Mucosa of descending colon (tissue), 3 donors: ENCODE data around the gene VPS39. TPM values are rescaled to one million over a fixed set of nuclear protein-coding genes. Genes with fewer than 3 reads are reported as not detected.

ENCODE experiments used
- ATAC-seq: fragments of 200-7000 bp; cut with Tn5 transposase; one replicate; pipeline ENCODE4 v1.9.1; 2020; ENCODE audit warnings: mild to moderate bottlenecking, moderate library complexity
- DNase-seq, 3 donors: peaks; one replicate each; pipeline ENCODE4 v3.0.0-alpha.2; 2020
- H3K36me3 ChIP-seq: fragments of 200-600 bp; one replicate; pipeline ENCODE4 v1.8.0; 2021; ENCODE audit warnings: low read depth, mild to moderate bottlenecking
- H3K4me1 ChIP-seq: fragments of 200-600 bp; one replicate; pipeline ENCODE4 v1.8.0; 2021; ENCODE audit warnings: low read depth, mild to moderate bottlenecking
- H3K4me3 ChIP-seq: fragments of 200-600 bp; one replicate; pipeline ENCODE4 v1.8.0; 2021; ENCODE audit warnings: mild to moderate bottlenecking
- H3K9me3 ChIP-seq: fragments of 200-600 bp; one replicate; pipeline ENCODE4 v1.8.0; 2021; ENCODE audit warnings: mild to moderate bottlenecking
- intact Hi-C, 2 donors: fragments of 100-400 bp; cut with DNase I in 1 of 2; cut with micrococcal nuclease in 1 of 2; formaldehyde crosslinking; loops; one replicate each; pipeline versions ENCODE4 v1.11.0 to v1.11.1; 2022; cut with DNase I, micrococcal nuclease
- total RNA-seq, 3 donors: library from RNA; stranded (reverse); fragmentation: NEBNext Ultra II Directional in 2 of 3; extraction: Animal tissue kit (Norgen Biotek cat#: 25700) in 2 of 3; gene quantifications; one replicate each; pipeline versions ENCODE4 v1.2.1 to v1.2.4, GENCODE V29; 2021 to 2023
- TF ChIP-seq, protein P1 (sequence below): fragments of 200-600 bp; IDR thresholded peaks from one replicate; pipeline ENCODE4 v1.8.0; 2022; ENCODE audit warnings: antibody characterized with exemption, mild to moderate bottlenecking
- donor health status: DM: no; HTN: no; CAD: no; lungs with moderate emphysema.
- donor health status: DM: no; HTN: no; CAD: no.
- donor health status: DM: no; HTN: yes; CAD: no.

The VPS39 gene
- total RNA-seq, 3 donors from 2014 or later = 49.6 to 74.3 (median 66.7) TPM

DNA sequence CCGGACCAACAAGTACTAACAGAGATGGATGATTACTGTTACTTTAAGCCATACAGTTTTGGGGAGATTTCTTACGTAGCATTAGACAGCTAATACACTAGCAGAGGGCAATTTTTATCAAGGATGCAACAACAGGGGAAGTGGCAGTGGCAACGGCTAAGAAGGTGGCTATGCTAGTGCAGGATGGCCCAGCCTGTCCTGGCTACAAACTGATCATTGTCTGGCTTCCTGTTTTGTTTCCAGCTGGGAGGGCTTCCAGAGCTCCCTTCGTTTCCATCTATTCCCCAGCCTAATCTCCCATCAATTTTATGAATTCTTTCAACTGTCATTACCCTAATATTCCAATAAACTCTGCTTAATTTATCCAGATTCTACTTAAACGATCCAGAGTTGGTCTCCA, 35.6 kb downstream of the VPS39 start:
- Histone ChIP-seq H3K9me3 (no peaks in the 10 kb centered on the region), H3K36me3 (no peaks in the 10 kb centered on the region), H3K4me3 (no peak overlapping the region), H3K4me1 (no peaks in the 10 kb centered on the region)
- intact Hi-C loops = no loop called here
- TF ChIP-seq, protein P1, sequence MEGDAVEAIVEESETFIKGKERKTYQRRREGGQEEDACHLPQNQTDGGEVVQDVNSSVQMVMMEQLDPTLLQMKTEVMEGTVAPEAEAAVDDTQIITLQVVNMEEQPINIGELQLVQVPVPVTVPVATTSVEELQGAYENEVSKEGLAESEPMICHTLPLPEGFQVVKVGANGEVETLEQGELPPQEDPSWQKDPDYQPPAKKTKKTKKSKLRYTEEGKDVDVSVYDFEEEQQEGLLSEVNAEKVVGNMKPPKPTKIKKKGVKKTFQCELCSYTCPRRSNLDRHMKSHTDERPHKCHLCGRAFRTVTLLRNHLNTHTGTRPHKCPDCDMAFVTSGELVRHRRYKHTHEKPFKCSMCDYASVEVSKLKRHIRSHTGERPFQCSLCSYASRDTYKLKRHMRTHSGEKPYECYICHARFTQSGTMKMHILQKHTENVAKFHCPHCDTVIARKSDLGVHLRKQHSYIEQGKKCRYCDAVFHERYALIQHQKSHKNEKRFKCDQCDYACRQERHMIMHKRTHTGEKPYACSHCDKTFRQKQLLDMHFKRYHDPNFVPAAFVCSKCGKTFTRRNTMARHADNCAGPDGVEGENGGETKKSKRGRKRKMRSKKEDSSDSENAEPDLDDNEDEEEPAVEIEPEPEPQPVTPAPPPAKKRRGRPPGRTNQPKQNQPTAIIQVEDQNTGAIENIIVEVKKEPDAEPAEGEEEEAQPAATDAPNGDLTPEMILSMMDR = no peak
- ATAC-seq (no peak), DNase-seq (no peak)

DNA sequence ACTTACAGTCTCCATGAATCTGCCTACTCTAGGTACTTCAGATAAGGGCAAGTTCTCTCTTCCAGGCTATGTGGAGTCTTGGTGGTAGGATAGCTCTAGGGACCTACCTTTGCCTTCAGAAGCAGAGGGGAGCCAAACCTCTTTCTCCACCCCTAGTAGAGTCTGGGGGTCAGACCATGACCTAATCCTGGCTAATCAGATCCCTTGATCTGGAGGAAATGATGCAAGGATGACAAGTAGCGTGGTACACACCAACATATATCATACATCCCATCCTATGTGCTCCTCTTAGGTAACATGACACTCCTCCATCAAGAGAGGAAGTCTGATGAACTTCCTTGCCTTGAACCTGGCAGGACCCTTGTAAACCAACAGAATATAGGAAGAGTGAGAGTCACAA, 36.3 kb downstream of the VPS39 start:
- H3K4me3 ChIP-seq = no peak overlapping the region
- H3K4me1 ChIP-seq = no peaks in the 10 kb centered on the region
- DNase-seq = no peak
- no peaks in the 10 kb centered on the region for H3K36me3 ChIP-seq
- TF ChIP-seq, protein P1 = no peak
- ATAC-seq = no peak
- intact Hi-C loops = no loop called here
- no peaks in the 10 kb centered on the region for H3K9me3 ChIP-seq

DNA sequence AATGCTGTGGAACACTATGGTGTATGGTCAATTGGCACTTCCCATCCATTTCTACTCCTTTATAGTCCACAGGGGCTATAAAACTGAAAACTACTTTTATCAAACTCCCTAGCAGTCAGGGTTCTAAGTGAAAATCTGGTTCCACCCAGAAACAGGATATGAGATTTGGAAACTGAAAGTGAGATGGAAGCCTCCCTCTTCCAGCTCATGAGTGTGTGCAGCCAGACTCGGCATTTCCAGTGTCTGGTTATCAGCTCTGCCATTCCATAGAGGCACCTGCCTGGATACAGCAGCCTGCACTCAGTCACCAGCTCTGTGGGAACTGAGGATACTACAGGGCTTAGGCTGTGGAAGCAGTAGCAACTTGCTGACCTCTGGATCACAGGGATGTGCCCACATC, 37.0 kb downstream of the VPS39 start:
- intact Hi-C loops = no loop called here
- Histone ChIP-seq H3K36me3 (no peaks in the 10 kb centered on the region), H3K9me3 (no peaks in the 10 kb centered on the region), H3K4me3 (no peak overlapping the region), H3K4me1 (no peaks in the 10 kb centered on the region)
- TF ChIP-seq, protein P1 = no peak
- DNase-seq (no peak), ATAC-seq (peak; percentile 71)

DNA sequence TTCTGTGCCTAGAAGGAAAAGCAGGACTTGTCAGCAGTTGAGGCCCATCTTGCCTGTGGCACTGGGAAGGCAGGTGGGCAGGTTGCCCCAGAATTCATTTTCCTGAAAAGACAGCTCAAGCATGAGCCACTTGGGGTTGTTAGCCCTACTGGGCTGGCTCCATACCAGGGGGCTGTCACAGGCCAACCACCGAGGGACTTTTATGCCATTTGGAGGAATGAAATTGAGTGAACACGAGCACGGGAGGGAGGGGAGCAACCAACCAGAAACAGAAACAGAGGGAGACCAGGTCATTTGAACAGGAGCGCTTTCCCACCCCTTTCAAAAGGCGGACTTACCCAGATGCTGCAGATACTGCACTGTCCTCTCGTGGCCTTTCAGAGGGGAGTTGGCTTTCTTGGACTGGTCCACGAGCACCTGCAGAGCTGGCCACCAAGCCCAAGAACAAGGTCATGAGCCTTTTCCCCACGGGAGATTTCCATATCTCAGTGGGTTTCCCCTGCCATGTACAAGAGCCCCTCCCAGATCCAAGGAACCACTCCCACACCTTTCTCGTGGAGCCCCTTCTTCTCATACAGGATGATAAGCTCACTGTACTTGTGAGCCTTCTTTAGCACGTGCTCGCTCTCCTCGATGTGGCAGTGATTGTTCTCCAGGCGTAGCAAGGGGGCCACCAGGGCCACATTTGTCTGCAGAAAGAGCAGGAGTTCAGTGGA, 41.7 kb downstream of the VPS39 start:
- H3K36me3 ChIP-seq = peaks cover 18% of the 10 kb centered on the region
- no peaks in the 10 kb centered on the region for H3K9me3 ChIP-seq
- no peak overlapping the region for H3K4me3 ChIP-seq
- no peak for DNase-seq
- TF ChIP-seq, protein P1 = no peak
- intact Hi-C loops = no loop called here
- no peaks in the 10 kb centered on the region for H3K4me1 ChIP-seq
- ATAC-seq = no peak

DNA sequence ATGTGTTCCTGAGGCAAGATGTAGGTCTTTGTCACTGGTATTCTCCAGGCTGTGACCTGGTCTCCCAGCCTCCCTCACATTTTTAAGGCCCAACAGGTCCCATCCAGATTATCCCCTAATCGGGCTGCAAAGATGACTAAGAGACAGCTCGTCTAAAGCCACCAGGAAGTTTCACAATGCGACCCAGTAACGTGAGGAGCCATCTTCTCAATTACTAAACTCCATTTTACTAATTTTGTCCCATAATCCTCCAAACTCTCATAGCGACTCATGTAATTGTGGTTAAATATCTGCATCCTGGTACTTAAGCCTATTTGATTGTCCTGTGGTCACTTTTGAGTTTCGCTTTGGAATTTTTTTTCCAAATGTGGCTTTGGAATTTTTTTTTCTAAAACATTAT, 43.0 kb downstream of the VPS39 start:
- H3K4me1 ChIP-seq = no peaks in the 10 kb centered on the region

More for the DNA sequence above, 43.0 kb downstream of the VPS39 start:
- Histone ChIP-seq H3K4me3 (no peak overlapping the region), H3K36me3 (peaks cover 19% of the 10 kb centered on the region), H3K9me3 (no peaks in the 10 kb centered on the region)
- intact Hi-C loops = no loop called here
- ATAC-seq (no peak), DNase-seq (no peak)
- TF ChIP-seq, protein P1 = no peak
